ENCODE results near the gene HTT. TPM values are rescaled to one million over a fixed set of nuclear protein-coding genes. Genes with fewer than 3 reads are reported as not detected.

The HTT gene
- polyA plus RNA-seq, 4 donors = 32.6 to 41.7 (median 34.4) TPM

DNA sequence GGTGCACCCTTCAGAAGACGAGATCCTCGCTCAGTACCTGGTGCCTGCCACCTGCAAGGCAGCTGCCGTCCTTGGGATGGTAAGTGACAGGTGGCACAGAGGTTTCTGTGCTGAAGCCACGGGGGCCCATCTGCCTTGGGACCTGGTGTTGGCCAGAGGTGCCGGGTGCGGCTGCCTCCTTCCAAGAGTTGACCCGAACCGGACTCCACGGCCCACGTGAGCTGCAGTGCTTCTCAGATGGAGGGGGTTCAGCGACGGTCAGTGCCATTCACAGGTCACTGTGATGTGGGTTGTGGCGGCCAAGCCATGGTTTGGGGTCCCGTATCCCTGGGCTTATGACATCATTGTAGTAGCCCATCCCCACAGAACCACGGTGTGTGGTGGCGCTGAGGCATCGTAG, 155.5 kb downstream of the HTT start:
- no peak for DNase-seq (ENCODE audit: low read depth in 4 of 4, low spot score in 3 of 4)

DNA sequence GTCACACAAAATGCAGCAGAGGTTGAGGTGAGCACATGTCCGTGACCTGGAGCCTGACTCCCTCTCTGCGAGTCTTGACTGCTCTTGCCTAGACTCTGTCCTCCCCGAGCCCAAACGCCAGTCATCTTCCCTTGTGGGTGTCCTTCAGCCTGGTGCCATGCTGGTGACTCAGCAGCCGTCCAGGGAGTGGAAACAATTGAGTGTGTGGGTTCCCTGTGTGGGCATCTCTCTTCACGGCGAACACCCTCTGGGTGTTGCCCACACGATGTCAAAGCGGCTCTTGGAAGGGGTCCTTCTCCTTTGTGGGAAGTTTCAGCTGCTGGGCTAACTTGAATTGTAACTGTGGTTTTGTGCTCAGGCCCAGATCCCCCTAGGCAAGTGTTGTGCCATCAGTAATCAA, 157.0 kb downstream of the HTT start:
- DNase-seq (ENCODE audit: low read depth in 4 of 4, low spot score in 3 of 4) = no peak

DNA sequence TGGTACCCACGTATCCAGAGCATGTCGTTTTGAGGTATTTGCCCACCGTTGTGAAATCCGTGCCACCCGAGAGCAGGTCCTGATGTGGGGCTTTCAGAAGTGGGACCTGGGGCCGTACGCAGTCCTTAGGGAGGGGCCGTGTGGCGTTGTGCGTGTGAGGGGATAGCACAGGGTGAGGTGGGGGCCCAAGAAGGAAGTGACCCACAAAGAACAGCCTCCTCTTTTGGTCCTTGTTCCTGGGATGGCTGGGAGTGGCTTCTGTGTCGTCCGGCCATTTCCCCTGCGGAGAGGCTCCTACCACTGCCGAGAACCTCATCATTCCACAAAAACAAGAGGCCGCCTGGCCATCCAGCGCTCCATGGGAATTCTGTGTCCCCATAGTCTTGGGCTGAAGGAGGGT, 157.5 kb downstream of the HTT start:
- no peak for DNase-seq (ENCODE audit: low read depth in 4 of 4, low spot score in 3 of 4)

DNA sequence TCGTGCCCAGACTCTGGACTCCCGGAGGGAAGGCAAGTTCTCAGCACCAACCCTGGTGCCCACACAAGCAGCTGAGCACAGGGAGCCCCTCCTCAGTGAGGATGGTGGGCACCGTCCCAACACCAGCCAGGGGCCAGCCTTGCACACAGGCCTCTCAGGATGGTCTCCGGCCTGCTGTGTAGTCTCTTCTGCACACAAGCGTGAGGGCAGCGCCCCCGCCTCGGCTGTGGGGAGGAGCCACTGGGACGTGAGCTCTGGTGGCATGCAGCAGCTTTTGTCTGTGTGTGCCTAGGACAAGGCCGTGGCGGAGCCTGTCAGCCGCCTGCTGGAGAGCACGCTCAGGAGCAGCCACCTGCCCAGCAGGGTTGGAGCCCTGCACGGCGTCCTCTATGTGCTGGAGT, 158.4 kb downstream of the HTT start:
- DNase-seq (ENCODE audit: low read depth in 4 of 4, low spot score in 3 of 4) = no peak

DNA sequence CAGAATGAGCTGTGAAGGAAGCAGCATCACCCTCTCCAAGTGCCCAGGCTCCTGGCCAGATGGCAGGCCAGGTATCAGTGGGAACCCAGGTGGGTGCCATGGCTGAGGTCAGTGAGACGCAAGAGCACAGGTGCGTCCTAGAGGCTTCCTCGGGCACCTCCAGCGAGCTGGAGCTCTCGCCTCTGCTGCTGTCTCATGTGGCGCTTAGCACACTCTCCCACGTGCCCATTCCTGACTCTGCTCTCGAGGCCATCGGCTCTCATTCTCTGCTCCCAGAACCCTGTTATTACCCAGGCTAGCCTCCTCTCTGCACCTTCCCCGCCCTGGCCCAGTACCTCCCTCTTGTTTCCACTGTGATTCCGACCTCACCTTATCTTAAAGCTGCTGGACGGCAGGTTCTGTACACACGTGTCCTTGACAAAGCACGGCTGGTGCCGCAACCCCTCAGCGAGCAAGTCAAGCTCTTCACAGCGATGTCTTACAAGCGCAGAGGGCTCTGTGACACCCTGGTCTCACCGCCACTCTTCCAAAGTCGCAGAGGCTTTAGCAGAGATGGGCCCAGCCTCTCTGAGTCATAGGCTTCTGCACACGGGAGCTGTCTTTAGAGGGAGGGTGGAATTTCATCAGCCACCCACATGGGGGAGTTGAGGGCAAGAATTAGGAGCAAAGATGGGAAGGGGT, 159.1 kb downstream of the HTT start:
- no peak for DNase-seq (ENCODE audit: low read depth in 4 of 4, low spot score in 3 of 4)

DNA sequence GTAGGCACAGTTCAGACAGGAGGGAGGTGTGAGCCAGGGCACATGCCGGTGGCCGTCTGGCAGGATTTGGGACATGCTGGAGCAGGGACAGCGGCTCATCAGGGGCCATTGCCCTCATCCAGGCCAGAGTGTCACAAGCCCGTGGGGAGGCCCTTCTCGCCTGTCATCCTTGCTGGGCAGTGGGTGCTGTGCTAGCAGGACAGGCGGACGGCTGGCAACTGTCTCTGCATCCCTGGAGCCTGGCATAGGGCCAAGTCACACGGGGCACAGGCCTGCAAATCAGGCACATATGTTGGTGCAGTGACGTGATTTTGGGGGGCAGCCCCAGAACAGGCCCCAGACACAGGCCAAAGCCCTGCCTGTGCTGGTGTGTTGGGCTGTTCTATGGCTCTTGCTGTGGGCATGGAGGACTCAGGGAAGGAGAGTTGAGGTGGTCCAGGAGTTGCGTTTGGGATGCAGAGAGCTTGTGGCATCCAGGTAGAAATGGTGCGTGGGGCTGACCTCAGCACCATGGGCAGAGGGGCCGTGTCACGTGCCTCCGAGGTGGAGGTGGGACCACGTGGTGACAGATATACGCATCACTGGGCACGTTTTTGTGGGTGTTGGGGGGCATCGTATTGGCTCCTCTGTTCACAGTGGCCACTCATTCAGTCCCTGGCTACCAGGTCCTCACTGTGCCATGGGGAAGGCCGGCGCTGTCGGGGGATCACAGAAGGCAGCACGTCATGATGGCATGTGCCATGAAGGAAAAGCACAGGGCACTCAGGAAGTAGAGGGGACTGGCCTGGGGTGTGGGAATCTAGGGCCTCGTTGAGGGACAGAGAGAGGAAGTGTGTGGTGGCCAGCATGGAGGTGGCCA, 159.9 kb downstream of the HTT start:
- no peak for DNase-seq (ENCODE audit: low read depth in 4 of 4, low spot score in 3 of 4)

DNA sequence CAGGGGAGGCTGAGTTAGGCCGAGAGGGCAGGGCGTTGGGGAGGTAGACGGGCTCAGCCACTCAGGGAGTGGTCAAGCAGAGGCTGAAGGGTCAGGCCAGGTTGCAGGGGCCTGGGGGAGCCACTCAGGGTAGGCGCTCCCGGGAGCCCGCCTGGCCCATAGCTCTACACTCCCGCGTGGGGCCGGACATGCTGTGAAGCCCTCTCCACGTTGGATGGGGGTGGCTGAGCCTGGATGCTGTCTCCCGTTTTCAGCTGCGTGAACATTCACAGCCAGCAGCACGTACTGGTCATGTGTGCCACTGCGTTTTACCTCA, 160.5 kb downstream of the HTT start:
- DNase-seq (ENCODE audit: low read depth in 4 of 4, low spot score in 3 of 4) = no peak

DNA sequence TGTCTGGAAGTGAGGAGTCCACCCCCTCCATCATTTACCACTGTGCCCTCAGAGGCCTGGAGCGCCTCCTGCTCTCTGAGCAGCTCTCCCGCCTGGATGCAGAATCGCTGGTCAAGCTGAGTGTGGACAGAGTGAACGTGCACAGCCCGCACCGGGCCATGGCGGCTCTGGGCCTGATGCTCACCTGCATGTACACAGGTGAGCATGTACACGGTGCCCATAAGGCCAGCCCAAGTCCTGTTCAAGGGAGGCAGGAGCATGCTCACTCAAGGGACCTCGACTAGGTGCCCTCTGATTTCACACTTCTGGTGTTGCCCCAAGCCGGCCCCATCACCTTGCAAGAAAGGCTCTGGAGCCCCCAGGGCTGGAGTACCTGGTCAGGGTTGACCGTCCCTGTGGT, 161.1 kb downstream of the HTT start:
- DNase-seq (ENCODE audit: low read depth in 4 of 4, low spot score in 3 of 4) = no peak

DNA sequence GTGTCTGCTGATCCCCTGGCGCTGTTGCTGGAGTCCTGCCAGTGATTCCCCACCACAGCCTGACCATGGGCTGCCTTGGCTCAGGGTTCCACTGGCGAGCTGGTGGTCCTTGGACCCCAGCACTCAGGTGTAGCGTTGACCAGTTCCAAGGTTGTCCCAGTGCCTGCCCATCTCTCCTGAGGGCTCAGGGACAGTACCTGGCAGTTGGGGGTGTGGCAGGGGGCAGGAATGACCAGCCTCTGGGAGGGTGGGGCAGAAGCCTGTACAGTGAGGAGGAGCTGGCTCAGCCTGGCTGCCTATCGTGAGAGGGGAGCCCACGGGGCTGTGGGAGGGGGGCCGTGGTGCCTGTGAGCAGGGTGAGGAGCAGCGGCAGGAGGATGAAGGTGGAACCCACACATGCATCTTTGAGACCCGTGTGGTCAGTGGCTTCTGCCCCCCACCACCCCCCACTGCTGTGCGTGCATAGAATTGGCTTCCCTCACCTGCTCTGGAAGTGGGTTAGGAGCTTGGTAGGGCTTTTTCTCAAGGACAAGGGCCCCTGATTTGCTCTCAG, 161.9 kb downstream of the HTT start:
- no peak for DNase-seq (ENCODE audit: low read depth in 4 of 4, low spot score in 3 of 4)

DNA sequence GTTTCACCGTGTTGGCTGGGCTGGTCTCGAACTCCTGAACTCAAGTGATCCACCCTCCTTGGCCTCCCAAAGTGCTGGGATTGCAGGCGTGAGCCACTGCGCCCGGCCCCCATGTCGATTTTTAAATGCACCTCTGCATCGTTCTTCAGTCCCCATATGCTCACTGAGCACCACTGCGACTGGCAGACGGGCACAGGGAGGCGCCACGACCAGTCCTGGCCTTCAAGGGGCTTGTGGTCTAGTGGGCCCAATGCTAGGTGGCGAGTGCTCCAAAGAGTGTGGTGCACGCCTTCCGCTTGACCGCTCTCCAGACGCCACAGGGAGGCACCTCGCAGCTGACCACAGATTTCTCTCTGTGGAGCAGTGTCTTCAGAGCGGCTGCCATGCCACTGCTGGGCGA, 162.8 kb downstream of the HTT start:
- no peak for DNase-seq (ENCODE audit: low read depth in 4 of 4, low spot score in 3 of 4)

DNA sequence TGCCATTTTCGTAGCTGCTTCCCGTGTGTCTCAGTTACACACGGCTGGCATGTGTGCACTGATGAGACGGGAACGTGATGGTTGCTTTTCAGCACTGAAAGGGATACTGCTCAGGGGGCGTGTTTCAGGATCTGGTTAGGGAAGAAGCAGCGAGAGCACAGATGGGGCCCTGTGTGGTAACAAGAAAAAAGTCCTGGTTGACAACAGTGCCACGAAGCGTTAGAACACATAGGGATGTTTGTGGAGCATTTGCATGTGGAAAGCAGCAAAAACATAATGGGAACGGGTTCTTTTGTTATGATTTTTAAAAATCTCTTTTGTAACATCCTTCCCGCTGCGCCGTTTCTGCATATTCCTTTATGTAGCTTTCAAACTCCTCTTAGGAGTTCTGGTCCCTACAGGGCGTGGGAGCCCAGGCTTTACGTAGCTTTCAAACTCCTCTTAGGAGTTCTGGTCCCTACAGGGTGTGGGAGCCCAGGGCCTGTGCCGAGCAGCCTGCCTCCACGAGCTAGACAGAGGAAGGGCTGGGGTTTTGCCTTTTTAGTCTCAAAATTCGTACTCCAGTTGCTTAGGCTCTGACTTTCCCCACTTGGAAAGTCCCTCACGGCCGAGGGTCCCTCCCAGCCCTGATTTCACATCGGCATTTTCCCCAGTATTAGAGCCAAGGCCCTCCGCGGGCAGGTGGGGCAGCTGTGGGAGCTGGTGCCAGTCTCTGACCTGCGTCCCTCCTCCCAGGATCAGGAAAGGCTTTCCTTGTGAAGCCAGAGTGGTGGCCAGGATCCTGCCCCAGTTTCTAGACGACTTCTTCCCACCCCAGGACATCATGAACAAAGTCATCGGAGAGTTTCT, 163.5 kb downstream of the HTT start:
- no peak for DNase-seq (ENCODE audit: low read depth in 4 of 4, low spot score in 3 of 4)

DNA sequence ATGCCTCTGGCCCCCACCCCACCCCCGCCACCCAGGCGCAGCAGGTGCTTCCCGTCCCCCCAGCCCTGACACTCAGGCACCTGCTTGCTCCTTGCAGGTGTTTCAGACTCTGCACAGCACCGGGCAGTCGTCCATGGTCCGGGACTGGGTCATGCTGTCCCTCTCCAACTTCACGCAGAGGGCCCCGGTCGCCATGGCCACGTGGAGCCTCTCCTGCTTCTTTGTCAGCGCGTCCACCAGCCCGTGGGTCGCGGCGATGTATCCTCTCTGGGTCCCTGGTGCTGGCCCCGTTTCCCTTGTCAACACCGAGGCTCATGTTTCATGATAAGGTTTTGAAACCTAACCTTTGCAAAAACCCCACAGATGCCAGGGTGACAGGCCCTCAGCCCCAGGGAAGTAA, 164.2 kb downstream of the HTT start:
- no peak for DNase-seq (ENCODE audit: low read depth in 4 of 4, low spot score in 3 of 4)

DNA sequence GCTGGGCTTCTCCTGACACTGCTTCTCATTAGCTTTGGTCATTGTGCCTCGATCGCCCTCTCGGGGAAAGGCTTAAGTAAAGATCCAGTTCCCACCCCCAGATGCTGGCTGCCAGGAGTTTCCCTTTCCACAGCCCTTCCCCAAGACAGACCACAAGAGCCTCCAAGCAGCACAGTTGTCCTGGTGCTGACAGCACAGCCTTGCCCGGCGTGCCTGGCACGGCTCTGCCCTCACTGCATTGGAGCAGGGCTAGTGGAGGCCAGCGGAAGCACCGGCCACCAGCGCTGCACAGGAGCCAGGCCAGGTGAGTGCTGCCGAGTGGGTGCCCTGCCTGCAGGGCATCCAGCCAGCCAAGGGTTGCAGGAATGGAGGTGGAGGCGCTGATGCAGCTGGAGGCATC, 164.8 kb downstream of the HTT start:
- no peak for DNase-seq (ENCODE audit: low read depth in 4 of 4, low spot score in 3 of 4)

DNA sequence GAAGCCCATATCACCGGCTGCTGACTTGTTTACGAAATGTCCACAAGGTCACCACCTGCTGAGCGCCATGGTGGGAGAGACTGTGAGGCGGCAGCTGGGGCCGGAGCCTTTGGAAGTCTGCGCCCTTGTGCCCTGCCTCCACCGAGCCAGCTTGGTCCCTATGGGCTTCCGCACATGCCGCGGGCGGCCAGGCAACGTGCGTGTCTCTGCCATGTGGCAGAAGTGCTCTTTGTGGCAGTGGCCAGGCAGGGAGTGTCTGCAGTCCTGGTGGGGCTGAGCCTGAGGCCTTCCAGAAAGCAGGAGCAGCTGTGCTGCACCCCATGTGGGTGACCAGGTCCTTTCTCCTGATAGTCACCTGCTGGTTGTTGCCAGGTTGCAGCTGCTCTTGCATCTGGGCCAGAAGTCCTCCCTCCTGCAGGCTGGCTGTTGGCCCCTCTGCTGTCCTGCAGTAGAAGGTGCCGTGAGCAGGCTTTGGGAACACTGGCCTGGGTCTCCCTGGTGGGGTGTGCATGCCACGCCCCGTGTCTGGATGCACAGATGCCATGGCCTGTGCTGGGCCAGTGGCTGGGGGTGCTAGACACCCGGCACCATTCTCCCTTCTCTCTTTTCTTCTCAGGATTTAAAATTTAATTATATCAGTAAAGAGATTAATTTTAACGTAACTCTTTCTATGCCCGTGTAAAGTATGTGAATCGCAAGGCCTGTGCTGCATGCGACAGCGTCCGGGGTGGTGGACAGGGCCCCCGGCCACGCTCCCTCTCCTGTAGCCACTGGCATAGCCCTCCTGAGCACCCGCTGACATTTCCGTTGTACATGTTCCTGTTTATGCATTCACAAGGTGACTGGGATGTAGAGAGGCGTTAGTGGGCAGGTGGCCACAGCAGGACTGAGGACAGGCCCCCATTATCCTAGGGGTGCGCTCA, 165.8 kb downstream of the HTT start:
- DNase-seq (ENCODE audit: low read depth in 4 of 4, low spot score in 3 of 4) = no peak

DNA sequence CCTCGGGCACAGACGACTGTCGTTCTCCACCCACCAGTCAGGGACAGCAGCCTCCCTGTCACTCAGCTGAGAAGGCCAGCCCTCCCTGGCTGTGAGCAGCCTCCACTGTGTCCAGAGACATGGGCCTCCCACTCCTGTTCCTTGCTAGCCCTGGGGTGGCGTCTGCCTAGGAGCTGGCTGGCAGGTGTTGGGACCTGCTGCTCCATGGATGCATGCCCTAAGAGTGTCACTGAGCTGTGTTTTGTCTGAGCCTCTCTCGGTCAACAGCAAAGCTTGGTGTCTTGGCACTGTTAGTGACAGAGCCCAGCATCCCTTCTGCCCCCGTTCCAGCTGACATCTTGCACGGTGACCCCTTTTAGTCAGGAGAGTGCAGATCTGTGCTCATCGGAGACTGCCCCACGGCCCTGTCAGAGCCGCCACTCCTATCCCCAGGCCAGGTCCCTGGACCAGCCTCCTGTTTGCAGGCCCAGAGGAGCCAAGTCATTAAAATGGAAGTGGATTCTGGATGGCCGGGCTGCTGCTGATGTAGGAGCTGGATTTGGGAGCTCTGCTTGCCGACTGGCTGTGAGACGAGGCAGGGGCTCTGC, 166.5 kb downstream of the HTT start:
- DNase-seq (ENCODE audit: low read depth in 4 of 4, low spot score in 3 of 4) = no peak

DNA sequence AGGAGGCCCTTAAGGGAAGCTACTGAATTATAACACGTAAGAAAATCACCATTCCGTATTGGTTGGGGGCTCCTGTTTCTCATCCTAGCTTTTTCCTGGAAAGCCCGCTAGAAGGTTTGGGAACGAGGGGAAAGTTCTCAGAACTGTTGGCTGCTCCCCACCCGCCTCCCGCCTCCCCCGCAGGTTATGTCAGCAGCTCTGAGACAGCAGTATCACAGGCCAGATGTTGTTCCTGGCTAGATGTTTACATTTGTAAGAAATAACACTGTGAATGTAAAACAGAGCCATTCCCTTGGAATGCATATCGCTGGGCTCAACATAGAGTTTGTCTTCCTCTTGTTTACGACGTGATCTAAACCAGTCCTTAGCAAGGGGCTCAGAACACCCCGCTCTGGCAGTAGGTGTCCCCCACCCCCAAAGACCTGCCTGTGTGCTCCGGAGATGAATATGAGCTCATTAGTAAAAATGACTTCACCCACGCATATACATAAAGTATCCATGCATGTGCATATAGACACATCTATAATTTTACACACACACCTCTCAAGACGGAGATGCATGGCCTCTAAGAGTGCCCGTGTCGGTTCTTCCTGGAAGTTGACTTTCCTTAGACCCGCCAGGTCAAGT, 167.5 kb downstream of the HTT start:
- peak in 3 of 4 donors; percentile 48 to 61 (median 60) for DNase-seq (ENCODE audit: low read depth in 4 of 4, low spot score in 3 of 4)

DNA sequence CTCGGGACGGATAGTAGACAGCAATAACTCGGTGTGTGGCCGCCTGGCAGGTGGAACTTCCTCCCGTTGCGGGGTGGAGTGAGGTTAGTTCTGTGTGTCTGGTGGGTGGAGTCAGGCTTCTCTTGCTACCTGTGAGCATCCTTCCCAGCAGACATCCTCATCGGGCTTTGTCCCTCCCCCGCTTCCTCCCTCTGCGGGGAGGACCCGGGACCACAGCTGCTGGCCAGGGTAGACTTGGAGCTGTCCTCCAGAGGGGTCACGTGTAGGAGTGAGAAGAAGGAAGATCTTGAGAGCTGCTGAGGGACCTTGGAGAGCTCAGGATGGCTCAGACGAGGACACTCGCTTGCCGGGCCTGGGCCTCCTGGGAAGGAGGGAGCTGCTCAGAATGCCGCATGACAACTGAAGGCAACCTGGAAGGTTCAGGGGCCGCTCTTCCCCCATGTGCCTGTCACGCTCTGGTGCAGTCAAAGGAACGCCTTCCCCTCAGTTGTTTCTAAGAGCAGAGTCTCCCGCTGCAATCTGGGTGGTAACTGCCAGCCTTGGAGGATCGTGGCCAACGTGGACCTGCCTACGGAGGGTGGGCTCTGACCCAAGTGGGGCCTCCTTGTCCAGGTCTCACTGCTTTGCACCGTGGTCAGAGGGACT, 168.8 kb downstream of the HTT start:
- peak in 1 of 4 donors; percentile 32 for DNase-seq (ENCODE audit: low read depth in 4 of 4, low spot score in 3 of 4)

DNA sequence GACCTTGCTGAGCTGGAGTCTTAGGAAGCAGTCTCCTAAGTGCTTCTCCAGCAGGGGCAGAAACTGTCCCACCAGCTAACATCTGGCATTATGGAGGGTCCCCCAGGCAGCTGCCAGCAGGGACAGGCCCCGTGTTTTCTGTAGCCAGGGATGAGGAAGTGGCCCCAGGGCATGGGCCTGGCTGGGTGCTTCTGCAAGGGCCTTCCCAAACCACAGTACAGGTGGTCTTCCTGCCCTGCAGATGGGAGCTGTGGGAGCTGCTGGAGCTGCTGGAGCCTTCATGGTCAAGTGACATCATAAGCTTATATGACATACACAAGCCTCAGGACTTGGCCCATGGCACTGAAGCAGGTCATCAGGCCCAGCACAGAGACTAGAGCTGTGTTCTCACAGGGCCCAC, 169.5 kb downstream of the HTT start:
- DNase-seq (ENCODE audit: low read depth in 4 of 4, low spot score in 3 of 4) = no peak

DNA sequence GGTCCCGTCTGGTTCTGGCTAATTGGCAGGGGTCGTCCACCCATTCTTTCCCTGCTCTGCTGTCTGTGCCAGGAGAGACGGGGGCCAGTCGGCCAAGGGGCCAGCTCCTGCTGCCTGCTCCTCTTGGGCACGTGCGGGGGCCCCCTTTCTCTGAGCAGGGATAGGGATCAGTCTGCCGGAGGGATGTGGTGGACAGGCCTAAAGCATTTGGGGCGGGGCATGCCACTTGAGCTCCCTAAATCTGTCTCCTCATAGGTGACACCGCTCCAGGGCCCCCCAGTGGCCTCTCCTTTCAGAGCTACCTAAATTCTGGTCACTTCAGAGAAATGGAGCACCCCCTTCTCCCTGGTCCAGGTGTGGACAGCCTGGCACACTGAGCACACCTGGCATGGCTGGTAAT, 170.3 kb downstream of the HTT start:
- DNase-seq (ENCODE audit: low read depth in 4 of 4, low spot score in 3 of 4) = no peak

All from right renal pelvis (tissue), 4 donors.